Stimulated activated CD4-positive, alpha-beta T cell treated with anti-CD3 and anti-CD28 coated beads, Interleukin-4, amount 100 ng/mL, for 4 hours (primary cell): ENCODE measurements around the gene TTC12.

Experiments used
- DNase-seq, 2 experiments: peaks; one replicate each; pipeline ENCODE4 v3.0.0-alpha.2; 2020

The TTC12 gene

DNA sequence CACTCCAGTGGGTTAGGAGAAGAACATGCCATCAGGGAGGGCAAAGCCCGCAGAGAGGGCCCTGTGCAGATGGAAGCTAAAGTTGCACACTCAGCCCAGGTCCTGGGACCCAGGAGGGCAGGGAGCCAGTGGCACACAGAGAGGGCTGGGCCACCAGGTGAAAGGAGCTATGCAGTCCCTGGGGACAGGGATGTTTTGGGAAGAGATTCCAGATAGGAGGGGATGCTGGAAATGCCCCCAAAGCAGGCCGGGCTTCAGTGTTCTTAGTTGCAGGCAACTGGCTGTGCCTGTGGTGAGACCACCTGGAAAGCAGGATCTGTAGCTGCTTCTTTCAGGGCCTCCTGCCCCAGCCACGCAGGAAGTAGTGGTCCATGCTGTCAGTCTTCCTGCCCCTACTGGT is 92.8 kb downstream of the TTC12 start:
- DNase-seq: no peak

DNA sequence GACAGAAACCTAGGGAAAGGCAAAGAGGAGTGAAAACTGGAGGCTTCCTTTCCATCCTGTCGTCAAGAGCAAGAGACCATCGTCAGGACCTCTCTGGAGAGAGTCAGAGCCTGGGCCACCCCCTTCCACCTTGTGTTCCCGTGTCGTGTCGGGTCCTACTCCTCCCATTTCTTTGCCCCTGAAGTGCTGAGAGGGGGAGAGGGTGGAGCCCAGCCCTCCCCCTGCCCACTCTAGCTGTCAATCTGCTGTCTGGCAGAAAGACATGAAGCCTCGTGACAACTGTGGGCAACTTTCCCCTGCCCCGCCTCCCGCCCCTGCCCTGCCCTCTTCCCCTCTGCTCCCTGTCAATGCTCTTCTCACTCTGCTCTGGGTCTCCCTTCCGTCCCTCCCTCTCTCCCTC is 93.8 kb downstream of the TTC12 start:
- no peak for DNase-seq

DNA sequence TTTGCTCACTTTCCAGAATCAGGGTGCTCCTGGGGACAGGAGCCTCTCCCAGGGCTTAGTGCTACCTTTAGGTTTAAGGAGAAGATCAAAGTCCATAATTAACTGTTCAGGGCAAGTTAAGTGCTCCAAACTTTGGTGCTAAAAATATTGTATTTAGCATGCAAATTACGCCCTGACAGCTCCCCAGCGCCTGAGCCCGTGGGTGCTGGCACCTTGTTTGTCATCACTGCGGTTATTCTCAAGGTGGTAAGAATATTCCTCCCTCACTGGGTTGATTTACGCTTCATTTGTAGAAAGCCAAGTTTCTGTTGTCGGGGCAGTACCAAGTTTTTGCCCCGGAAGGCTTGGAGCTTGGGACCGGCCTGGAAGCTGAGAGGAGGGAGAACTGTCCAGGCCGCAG is 94.5 kb downstream of the TTC12 start:
- no peak for DNase-seq

DNA sequence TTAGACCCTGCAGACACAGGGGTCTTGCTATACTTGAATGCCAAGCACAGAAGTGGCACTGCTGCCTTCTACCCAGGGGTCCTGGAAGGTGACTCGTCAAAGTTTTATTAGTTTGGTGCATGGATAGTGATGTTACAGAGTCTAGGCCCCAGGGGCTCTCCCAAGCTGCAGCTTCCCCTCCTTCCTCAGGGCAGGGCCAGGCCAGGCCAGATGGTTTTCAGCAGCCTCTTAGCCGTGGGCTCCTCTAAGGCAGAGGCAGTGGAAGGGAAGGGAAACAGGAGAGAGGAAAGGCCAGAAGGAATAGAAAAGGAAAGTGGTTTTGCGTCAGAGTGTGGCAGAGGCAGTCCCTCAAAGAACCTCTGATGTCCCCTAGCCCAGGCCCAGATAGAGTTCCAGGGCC is 95.1 kb downstream of the TTC12 start:
- no peak for DNase-seq

DNA sequence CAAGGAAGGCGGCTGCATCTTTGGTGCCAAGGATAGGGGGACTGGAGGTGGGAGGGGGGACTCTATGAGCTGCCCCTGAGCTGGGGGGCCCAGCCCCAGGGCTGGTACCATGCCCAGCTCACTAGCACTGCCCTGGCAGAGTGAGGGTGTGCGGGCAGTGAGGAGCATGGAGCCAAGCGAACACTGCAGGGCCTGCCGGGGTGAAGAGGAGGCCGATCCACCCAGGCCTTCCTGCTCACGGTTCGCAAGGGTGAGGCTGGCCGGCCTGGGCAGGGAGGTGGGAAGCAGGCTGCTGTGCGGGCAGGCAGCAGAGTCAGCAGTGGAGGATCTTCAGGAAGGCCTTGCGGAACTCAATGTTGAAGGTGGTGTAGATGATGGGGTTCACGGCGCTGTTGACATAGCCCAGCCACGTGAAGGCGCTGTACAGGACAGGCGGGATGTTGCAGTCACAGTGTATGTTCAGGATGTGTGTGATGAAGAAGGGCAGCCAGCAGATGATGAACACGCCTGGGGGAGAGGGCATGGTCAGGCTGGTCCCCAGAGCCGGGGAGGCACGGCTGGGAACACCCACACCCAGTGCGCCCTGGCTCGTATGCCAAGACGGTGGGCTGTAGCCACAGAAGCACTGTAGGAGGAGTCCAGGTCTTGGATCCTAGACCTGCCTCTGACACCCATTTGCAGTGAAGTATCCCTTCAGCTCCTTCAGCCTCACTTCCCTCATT is 96.2 kb downstream of the TTC12 start:
- DNase-seq: no peak

DNA sequence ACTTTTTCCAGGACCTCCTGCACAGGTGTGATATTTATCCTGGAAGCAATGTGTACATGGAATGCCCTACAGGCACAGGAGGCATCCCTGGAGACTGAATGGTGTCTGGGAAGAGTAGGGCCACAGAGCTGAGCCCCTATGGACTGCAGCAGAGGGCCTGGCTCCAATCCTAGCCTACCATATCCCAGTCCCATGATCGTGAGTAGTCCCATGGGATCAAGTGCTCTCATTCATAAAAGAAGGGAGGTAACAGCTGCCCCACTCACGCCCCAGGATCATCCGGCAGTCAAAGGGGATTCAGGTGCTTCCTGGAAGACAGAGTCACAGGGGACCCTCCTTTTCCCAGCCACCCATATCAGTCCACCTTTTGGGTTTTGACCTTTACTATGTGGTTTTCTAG is 97.2 kb downstream of the TTC12 start:
- DNase-seq: no peak

DNA sequence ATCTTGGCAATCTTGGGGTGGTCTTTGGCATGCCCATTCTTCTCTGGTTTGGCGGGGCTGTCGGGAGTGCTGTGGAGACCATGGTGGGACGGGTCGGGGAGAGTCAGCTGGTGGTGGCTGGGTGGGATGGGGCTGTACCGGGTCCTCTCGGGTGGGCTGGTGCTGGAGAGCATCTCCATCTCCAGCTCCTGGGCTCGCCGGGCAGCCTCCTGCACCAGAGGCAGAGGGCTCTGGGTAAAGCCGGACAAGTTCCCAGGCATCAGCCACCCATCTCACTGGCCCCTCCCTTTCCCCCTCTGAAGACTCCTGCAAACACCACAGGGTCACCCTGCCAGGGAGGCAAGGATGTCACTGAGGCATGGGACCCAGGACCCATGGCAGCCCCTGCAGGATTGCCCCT is 98.3 kb downstream of the TTC12 start:
- no peak for DNase-seq

DNA sequence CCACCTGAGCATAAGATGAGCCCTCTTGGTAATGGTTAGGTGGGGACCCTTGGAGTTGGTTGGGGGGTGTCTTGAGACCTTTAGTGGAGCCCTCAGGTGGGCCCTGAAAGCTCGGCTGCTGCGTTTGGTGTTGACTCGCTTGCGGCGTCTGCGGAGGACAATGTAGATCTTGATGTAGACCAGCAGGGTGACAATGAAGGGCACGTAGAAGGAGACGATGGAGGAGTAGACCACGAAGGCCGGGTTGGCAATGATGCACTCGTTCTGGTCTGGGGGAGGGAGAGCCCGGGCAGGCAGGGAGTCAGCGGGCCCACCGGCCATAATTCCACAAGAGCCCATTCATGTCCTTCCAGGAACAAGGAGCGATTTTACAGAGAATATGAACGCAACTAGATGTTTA is 101.0 kb downstream of the TTC12 start:
- no peak for DNase-seq
